HG03175 (cell line): ENCODE data around the gene MICU1.
A peak's percentile ranks its signal among the peaks of the same experiment; 100 is the strongest.
"Not testable (repeated sequence)": the region's sequence is repeated elsewhere in the genome, so short reads cannot be mapped to it uniquely, and the experiment has no call there.

Source experiments
- ATAC-seq: cut with Tn5 transposase; IDR thresholded peaks from one replicate; pipeline ENCODE4 v1.9.1; 2021; ENCODE audit warnings: mild to moderate bottlenecking, moderate library complexity; ENCODE audit not compliant: unreplicated experiment

MICU1 gene

DNA sequence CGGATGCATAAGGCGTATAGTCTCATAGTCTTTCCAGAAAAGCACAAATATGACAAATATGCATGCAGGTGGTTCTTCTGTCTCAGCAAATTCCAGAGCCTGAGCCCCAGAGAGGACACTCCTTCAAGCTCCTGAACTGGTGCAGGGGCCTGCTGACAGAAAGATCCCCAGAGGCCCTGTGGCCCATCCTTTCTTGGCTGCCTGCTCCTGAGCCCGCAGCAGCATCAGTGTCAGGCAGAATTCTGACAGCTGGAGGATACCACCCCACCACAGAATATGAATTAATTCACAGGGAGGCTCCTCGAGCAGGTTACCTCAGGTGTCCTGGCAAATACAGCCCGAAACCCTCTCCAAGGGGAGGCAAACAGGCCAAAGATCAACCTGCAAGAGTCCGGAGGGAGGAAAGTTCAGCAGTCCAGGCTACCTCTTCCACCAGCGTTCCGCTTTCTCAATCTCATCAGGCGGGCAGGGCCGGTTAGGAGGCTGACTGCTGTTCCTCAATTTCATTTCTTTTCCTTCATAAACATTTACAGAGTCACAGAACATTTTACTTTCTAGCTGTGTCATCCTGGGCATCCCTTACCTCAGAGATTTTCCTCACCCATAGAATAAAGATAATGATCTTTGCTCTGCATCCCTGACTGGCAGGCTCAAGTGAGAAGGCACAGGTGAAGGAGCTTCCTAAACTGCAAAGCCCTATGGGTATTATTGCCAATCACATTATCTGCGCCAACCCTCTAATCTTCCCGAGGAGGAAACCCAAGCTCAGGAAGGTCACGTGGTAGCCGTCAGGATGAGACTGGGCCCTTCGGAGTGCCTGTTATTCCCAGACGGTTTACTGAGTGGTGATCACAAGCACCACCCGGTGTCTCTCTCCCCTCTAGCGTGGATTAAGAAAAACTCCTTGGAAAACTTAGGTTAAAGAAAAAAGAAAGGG, 272.6 kb downstream of the MICU1 start:
- ATAC-seq, result no peak

DNA sequence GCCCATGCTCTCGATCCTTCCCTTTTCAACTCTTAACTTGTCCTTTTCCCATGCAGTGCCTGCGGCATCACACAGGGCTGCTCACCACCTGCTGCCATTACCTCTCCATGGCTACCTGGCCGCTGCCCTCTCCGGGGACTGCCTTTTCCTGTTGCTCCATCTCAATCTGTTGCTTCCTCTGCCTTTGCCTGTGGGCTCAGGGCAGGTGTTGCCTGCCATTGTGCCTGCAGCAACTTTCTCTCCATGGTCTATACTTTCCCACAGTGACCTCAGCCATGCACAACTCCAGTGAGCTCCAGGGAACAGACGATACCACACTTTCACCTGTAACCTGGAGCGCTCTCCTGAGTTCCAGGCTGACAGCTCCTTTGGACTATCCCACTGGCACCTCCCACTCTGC, 274.4 kb downstream of the MICU1 start:
- no peak for ATAC-seq

DNA sequence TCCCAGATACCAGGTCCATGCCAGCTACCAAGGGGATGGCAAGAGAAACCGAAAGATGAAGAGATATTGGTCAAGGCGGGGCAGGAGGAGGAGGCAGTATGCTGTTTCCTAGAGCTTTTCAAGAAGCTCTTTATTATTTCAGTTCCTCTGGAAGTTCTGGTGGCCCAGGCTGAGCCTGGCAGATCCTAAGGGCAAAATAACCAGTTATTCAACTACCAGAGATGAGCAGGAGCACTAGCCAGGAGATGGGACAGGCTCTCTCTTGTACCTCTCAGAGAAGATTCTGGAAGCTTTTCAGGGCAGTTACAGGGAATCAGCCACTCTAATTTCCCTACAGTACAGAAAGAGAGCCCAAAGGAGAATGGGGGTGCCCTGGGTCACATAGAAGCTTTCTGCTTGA, 276.4 kb downstream of the MICU1 start:
- no peak for ATAC-seq

- no peak for ATAC-seq
Measured at GRCh38 chr10:72348282-72348681, 277.6 kb downstream of the MICU1 start.

DNA sequence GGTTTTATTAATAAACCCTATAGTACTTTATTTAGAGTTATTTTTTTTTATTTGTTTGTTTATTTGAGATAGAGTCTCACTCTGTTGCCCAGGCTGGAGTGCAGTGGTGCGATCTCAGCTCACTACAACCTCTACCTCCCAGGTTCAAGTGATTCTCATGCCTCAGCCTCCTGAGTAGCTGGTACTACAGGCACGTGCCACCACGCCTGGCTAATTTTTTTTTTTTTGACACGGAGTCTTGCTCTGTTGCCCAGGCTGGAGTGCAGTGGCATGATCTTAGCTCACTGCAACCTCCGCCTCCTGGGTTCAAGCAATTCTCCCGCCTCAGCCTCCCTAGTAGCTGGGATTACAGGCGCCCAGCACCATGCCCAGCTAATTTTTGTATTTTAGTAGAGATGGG, 279.8 kb downstream of the MICU1 start:
- not testable (repeated sequence) for ATAC-seq

DNA sequence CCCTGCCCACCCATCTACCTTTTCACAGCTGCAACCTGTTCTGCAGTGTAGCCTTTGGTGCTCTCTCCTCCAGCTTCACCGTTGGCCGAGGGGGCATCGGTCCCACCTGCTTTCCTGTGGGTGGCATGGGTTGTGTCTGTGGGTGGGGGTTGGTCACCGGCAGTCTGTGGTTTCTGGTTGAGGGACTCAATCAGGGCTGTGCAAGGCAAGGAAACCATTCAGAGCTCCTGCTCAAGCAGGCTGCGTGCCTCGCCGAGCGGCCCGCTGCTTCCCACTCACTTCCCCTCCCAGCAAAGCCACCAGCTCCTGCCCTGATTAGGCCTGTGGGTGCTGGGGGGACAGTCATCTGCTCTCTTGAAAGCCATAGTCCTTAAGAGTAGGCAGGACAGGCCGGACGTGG, 280.9 kb downstream of the MICU1 start:
- ATAC-seq, result no peak

DNA sequence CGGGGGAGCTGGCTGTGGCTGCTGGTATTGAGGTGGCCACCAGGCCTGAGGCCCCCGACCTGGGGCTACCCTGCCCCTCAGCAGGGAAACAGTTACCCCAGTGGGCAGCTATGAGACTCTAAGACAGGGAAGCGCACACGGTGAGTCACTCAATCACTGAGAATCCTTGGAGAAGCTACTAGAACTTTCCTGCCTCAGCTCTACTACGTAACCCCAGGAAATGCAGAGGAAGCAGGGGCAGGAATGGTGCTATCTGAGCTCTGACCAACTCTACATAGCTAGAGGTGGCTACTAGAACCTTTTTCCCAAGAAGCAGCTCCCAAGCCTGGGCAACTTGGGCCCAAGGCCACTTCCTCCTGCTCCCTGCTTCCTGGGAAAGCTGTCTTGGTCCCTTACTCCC, 283.0 kb downstream of the MICU1 start:
- ATAC-seq, result no peak

- ATAC-seq, result no peak
Measured at GRCh38 chr10:72340510-72341261, 285.2 kb downstream of the MICU1 start.

DNA sequence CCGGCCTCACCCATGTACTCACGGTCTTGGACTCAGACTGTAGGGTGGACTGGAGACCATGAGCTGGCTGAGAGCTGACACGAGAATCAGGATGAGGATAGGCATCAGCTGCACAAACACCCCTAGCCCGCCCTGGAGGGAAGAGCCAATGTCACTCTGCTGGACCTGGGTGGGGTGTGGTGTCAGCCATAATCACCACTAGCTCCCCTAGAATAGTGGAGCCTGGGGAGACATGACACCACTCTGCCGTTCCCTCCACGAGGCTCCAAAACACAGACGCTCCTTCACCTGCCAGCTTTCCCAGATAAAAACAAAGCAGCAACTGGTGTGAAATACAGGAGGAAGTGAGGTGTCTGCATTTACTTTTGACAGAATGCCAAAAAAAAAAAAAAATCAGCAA, 287.7 kb downstream of the MICU1 start:
- no peak for ATAC-seq

DNA sequence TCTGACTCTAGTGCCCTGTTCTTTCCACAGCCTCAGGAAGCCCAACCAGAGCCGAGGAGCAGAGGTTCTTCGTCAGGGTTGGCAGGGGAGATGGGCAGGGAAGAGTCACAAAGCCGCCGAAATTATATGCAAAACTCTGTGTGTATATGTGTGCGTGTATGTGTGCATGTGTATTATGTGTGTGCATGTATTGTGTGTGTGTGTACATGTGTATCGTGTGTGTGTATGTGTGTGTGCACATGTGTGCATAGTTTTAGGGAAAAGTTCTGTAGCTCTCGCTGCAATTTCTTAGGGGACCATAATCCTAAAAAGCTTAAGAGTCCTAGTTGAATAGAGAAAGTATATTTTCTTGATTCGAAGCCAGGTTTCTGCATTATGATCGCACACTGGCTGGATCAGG, 288.2 kb downstream of the MICU1 start:
- no peak for ATAC-seq

GRCh38 chr10:72337039-72337629, 288.7 kb downstream of the MICU1 start:
- no peak for ATAC-seq

DNA sequence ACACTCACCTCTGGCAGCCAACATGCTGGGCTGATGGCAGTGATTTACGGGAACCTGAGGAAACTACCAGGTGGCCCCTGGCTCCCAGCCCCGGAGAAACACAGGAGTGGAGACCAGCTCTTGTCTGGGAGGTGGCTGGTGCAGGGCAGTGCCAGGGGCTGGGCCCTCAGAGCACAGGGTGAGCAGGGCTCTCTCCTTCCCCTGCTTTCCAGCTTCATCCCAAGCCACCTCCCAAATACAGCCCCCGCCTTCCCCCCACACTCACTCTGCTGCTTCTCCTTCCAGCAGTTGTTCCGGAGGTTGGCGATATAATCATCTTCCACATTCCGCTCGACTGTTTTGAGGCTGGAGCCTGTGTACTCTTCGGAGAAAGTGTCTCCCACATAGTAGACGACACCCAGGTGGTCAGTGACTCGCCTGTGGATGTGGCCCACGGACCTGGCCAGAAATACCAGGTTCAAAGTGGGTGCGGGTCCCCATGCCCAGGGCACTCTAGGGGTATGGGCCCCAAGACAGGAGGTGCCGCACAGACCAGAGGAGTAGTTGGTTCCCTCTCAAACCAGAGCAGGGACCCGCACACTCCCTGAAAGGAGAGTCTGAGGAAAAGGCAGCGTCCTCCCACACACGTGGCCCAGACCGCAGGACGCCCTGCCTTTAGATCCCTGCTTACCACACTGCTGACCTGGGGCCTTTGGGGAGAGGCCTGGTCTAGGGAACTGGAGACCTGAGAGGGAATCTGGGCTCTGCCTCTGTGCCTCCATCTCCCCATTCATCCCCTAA, 289.4 kb downstream of the MICU1 start:
- no peak for ATAC-seq

- ATAC-seq, result peak; percentile 35
Measured at GRCh38 chr10:72335394-72336258, 290.3 kb downstream of the MICU1 start.

DNA sequence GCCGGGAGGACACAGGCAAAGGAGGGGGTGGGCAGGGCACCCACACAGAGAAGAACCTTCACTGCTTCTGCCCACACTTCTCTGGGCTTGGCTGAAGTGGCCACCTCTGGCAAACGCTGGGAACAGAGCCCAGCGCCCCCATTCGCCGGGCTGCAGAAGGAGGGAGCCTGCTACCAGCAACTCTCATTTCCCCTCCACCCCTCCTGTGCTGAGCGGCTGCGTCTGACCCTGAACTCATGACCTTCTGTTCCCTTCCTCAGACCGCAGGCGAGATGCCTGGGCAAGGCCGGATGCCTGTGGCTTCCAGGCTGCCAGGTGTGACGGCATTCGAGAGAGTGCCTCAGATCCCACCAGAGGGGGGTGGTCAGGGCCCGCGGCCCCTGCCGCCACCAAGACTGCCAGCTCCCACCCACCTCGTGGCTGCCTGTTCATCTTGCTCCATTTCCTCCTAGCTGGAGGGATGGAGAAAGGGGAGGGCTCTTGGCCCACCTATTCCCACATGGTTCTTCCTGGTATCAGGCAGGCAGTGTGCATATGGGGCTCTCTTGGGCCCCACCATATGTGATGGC, 291.0 kb downstream of the MICU1 start:
- ATAC-seq, result peak; percentile 56

DNA sequence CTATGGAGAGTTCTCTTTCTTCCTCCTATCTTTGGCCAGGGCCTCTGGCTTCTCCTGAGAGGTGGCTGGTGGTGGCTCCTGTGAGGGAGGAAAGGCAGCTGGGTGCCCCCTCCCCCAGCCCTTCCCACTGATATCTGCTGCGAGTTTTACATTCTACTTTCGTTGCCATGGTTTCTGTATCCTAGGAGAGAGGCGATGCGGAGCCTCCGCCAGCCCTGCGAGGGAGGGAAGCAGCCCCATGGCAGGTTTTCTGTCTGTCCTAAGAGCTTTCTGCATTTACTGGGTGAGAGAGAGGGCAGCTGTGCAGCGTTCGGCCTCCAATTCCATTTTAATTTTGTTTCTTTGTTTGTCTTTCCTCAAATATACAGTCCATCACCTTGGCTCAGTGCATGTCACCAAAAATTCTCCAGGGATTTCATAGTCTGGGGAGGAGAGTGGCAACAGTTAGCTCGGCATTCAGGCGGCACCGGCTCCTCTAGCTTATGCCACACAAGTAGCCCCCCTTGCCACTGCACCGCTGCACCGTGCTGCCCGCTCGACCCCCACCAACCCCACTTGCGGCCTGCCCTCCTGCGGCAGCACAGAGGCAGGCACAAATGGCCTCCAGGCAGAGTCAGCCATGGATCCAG, 291.6 kb downstream of the MICU1 start:
- ATAC-seq, result no peak

DNA sequence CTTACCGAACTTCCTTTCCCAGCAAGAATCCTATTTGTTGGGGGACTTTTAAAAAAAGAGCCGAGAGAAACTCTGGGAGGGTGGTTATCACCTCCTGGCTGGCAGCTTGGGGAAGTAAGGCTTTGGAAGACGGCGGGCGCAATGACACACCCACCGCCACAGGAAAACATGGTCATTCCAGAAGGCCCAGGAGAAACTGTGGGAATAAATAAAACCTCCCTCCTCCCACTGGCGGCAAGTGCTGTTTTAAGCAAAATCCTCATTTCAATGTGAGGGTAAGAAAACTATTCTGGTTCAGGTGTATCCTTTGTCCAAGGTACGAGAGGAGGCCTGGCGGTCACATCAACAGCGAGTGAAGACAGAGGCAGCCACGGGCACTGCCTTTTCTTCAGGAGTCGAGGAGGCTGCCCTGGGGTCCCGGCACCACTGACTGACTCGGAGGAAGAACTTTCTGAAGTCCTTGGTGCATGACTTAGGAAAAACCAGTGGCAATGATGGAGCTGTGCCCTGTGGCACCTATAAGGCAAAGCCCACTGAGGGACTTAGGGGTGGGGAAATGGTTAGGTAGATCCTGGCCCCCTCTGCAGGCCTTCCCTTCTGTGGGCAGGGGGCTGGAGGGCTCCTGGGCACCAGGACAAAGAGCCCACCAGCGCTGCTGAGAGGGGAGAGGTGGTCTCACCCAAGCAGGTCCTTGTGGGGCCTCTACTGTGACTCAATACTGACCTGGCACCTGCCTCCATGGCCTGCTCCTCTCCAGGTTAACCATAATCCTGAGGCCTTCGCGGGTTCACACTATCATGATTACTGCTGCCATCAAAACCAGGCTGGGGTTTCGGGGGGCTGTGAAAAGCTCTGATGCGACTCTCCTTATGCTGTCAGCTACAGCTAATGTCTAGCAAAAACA, 292.5 kb downstream of the MICU1 start:
- ATAC-seq, result no peak

GRCh38 chr10:72332423-72333111, 293.3 kb downstream of the MICU1 start:
- no peak for ATAC-seq
